Kidney (tissue), 14 donors: ENCODE measurements around the gene RBM10. TPM values are rescaled to one million over a fixed set of nuclear protein-coding genes. Genes with fewer than 3 reads are reported as not detected.

Experiments
- DNase-seq, 5 donors: peaks; one replicate each; pipeline ENCODE4 v3.0.0-alpha.2; 2013 to 2020
- FAIRE-seq: peaks from 2 replicates; lab custom pipeline; 2012; peaks lifted over from hg19 to GRCh38; lab: Jason Lieb, UNC
- H3K27ac ChIP-seq, 2 donors: one replicate each; pipeline ENCODE4 v1.7.0; 2013; ENCODE audit warnings: low read depth in 2 of 2, low read length in 2 of 2, inconsistent platforms in 1 of 2
- H3K27me3 ChIP-seq: one replicate; pipeline ENCODE4 v1.7.1; 2013; ENCODE audit warnings: low read length, inconsistent platforms; ENCODE audit not compliant: control insufficient read depth, insufficient read depth
- H3K36me3 ChIP-seq, 3 donors: one replicate each; pipeline versions ENCODE4 v1.7.0 to v1.7.1; 2013; ENCODE audit warnings: low read length in 3 of 3, control low read depth in 1 of 3, inconsistent platforms in 1 of 3; ENCODE audit not compliant: insufficient read depth in 3 of 3, control insufficient read depth in 2 of 3
- H3K4me1 ChIP-seq, 3 donors: one replicate each; pipeline versions ENCODE4 v1.7.0 to v1.7.1; 2013; ENCODE audit warnings: low read length in 3 of 3, inconsistent platforms in 1 of 3, low read depth in 1 of 3; ENCODE audit not compliant: control insufficient read depth in 2 of 3, insufficient read depth in 2 of 3
- H3K4me3 ChIP-seq, 3 donors: one replicate each; pipeline versions ENCODE4 v1.7.0 to v1.8.1; 2013; ENCODE audit warnings: low read length in 3 of 3, control low read depth in 1 of 3, inconsistent platforms in 1 of 3
- H3K9ac ChIP-seq, 3 donors: one replicate each; pipeline versions ENCODE4 v1.7.0 to v1.7.1; 2013; ENCODE audit warnings: low read length in 3 of 3, control low read depth in 1 of 3, inconsistent platforms in 1 of 3
- H3K9me3 ChIP-seq, 3 donors: one replicate each; pipeline versions ENCODE4 v1.7.0 to v1.7.1; 2013; ENCODE audit warnings: low read length in 3 of 3, control low read depth in 1 of 3, inconsistent platforms in 1 of 3; ENCODE audit not compliant: control insufficient read depth in 2 of 3, insufficient read depth in 1 of 3
- CTCF ChIP-seq: IDR thresholded peaks from 3 replicates; pipeline ENCODE4 v1.5.1; 2012; ENCODE audit warnings: mild to moderate bottlenecking, moderate library complexity, borderline replicate concordance; ENCODE audit not compliant: insufficient read depth; ENCODE audit errors: extremely low read depth
- intact Hi-C: fragments of 100-400 bp; cut with DNase I; formaldehyde crosslinking; loops from one replicate; pipeline ENCODE4 v1.11.1; 2022
- polyA plus RNA-seq: library from polyadenylated mRNA; stranded (reverse); fragments of 350-450 nt; fragmentation: Illumina TruSeq; extraction: RNeasy Lipid Tissue Mini Kit (QIAGEN cat#74804); gene quantifications from one replicate; pipeline ENCODE4 v1.2.3, GENCODE V29; 2014; ENCODE audit warnings: low read depth, low replicate concordance; ENCODE audit not compliant: insufficient read depth
- total RNA-seq: library from RNA; stranded (reverse); fragmentation: NEBNext Ultra II Directional; extraction: Animal tissue kit (Norgen Biotek cat#: 25700); gene quantifications from one replicate; pipeline ENCODE4 v1.2.1, GENCODE V29; 2021
- donor health status: control.
- donor health status: control.
- donor health status: control.
- donor health status: control.
- donor health status: control.
- donor health status: DM: yes; HTN: yes; CAD: no.
- donor health status: Normal renal cell carcinoma (clear cell type).

Gene RBM10
- total and polyA plus RNA-seq, 2 donors from 2014 or later, result 27.5 to 31.7 TPM

- Histone ChIP-seq H3K9me3 (no peaks in the 10 kb centered on the region), H3K4me3 (no peak overlapping the region), H3K36me3 (peaks cover 5 to 32% (median 13%) of the 10 kb centered on the region in 3 donors), H3K9ac (no peak overlapping the region), H3K4me1 (peaks cover 0 to 16% (median 8%) of the 10 kb centered on the region in 3 donors), H3K27ac (no peak overlapping the region), H3K27me3 (peaks cover 4% of the 10 kb centered on the region)
- TF ChIP-seq CTCF, result no peak
- DNase-seq (peak in 1 of 5 donors; percentile 43), FAIRE-seq (no peak)
- intact Hi-C loops, result no loop called here
Observed at GRCh38 chrX:47222751-47223350, 77.8 kb downstream of the RBM10 start.

GRCh38 chrX:47223476-47224250, 78.6 kb downstream of the RBM10 start:
- peaks cover 5 to 32% (median 16%) of the 10 kb centered on the region in 3 donors for H3K36me3 ChIP-seq
- H3K27ac ChIP-seq, result no peak overlapping the region
- H3K9me3 ChIP-seq, result no peaks in the 10 kb centered on the region
- no peak overlapping the region for H3K9ac ChIP-seq
- FAIRE-seq (no peak), DNase-seq (peak in 1 of 5 donors; percentile 48)
- intact Hi-C loops, result no loop called here
- H3K4me3 ChIP-seq, result no peak overlapping the region
- no peak for TF ChIP-seq CTCF
- peaks cover 4% of the 10 kb centered on the region for H3K27me3 ChIP-seq
- H3K4me1 ChIP-seq, result peaks cover 0 to 16% (median 8%) of the 10 kb centered on the region in 3 donors

GRCh38 chrX:47224266-47224895, 79.4 kb downstream of the RBM10 start:
- peaks cover 5 to 32% (median 18%) of the 10 kb centered on the region in 3 donors for H3K36me3 ChIP-seq
- no peak for TF ChIP-seq CTCF
- H3K27me3 ChIP-seq, result peaks cover 4% of the 10 kb centered on the region
- no peak overlapping the region for H3K4me3 ChIP-seq
- peak in 1 of 5 donors; percentile 66 for DNase-seq
- FAIRE-seq, result no peak
- peaks cover 0 to 16% (median 8%) of the 10 kb centered on the region in 3 donors for H3K4me1 ChIP-seq
- H3K27ac ChIP-seq, result no peak overlapping the region
- no peak overlapping the region for H3K9ac ChIP-seq
- H3K9me3 ChIP-seq, result no peaks in the 10 kb centered on the region
- intact Hi-C loops, result no loop called here
